HS-5 (cell line): ENCODE data around the gene SUMF2.
"Not testable (repeated sequence)": the region's sequence is repeated elsewhere in the genome, so short reads cannot be mapped to it uniquely, and the experiment has no call there.

ENCODE experiments used
- DNase-seq: peaks from one replicate; pipeline ENCODE4 v3.0.0-alpha.2; 2012; ENCODE audit warnings: low read depth

The SUMF2 gene

GRCh38 chr7:56107954-56108258 lies 43.8 kb downstream of the SUMF2 start:
- no peak for DNase-seq

GRCh38 chr7:56110611-56111010 lies 46.5 kb downstream of the SUMF2 start:
- no peak for DNase-seq

- DNase-seq: not testable (repeated sequence)
These were observed 48.2 kb downstream of the SUMF2 start for GRCh38 chr7:56112244-56112643.

- no peak for DNase-seq
These were observed 51.9 kb downstream of the SUMF2 start, which contains the start of gene NUPR2 for GRCh38 chr7:56115852-56116538. Gene NUPR2 (minus strand): TSS chr7:56116417. CDS start chr7:56116314, 103 bp downstream.

DNA sequence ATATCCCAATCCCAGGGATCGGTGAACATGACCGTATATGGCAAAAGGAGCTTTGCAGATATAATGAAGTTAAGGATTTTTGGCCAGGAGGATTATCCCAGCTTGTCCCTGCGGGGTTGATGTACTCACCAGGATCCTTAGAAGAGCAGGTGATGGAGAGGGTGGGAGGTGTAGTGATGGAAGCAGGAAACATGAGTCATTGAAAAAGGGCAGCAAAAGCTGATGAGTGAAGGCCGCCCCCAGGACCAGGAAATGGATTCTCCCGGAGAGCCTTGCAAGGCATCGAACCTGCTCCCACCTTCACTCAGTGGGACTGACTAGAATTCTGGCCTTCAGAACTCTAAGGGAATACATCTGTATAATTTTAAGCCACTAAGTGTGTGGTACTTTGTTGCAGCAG lies 57.4 kb downstream of the SUMF2 start:
- no peak for DNase-seq

DNA sequence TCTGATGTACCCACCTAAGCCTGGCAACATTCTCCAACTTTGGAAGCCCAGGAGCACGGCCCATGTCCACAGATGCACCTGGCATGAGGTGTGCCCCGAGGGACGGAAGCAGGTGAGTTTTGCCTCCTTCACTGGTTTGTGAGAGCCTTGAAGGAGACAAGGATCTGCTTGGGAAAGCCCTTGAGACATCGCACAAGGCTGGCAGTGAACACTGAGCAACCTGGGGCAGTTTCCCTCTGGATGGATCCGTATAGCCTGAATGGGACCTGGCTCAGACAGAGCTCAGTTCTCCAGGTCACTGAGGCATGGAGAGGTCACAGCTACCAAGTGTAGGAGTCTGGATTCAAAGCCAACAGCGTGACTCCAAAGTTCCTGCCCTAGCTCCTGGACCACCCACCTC lies 60.9 kb downstream of the SUMF2 start:
- no peak for DNase-seq

GRCh38 chr7:56125831-56126230 lies 61.7 kb downstream of the SUMF2 start:
- no peak for DNase-seq

DNA sequence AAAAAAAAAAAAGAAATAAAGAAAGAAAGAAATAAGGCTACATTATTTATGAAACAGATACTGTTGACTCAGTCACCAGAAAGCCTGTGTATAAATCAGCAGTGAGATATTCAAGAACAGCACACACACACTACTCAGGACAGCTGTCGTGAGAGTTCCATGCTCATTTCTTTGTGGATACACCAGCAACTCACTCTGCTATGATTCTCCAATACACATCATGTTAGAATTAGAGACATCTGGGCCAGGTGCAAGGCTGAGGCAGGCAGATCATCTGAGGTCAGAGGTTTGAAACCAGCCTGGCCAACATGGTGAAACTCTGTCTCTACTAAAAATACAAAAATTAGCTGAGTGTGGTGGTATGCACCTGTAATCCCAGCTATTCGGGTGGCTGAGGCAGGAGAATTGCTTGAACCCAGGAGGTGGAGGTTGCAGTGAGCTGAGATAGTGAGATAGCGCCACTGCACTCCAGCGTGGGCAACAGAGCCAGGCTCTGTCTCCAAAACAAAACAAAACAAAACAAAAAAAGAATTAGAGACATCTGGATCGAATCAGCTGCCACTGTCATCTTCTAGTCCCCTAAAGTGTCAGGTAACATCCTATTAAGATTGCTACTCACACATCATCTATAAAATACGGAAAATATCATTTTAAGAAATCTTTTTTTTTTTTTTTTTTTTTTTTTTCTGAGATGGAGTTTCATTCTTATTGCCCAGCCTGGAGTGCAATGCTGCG lies 63.3 kb downstream of the SUMF2 start:
- no peak for DNase-seq
